ENCODE measurements around the gene NUDT16.

DNA sequence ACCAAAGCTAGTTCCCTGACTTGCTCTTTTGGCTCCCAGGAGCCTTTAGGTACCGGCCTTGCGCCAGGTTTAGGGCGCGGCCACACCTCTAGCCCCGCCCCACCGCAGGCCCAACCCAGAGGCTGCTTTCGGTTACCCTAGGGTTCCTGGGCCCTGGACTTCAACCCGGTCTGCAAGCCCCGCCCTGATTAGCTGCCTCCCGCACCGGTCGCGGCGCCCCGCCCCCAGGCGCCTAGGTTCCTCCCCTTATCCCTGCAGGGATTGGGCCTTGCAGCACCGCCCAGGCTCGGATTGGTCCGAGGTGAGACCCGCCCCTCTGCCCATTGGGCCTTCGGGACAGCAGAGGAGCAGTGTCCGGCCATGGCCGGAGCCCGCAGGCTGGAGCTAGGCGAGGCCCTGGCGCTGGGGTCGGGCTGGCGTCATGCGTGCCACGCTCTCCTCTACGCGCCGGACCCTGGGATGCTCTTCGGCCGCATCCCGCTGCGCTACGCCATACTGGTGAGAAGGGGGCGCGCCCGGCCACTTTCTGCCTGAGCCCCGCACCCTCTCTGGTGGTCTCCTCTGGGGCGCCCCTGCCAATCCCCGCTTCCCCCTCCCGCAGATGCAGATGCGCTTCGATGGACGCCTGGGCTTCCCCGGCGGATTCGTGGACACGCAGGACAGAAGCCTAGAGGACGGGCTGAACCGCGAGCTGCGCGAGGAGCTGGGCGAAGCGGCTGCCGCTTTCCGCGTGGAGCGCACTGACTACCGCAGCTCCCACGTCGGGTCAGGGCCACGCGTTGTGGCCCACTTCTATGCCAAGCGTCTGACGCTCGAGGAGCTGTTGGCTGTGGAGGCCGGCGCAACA is at the start of gene NUDT16:
- TF ChIP-seq CTCF (IDR thresholded peaks at IDR 0.05) = no peak
- peak in 1 of 2 donors; percentile 63 for TF ChIP-seq POLR2A (IDR thresholded peaks at IDR 0.05)
- TF ChIP-seq POLR2AphosphoS5 (IDR thresholded peaks at IDR 0.05) = peak in 2 of 3 donors; percentile 35 to 68

Data from suprapubic skin (tissue), 4 donors.